Esophagus muscularis mucosa (tissue), 3 donors: Measurements from ENCODE around the gene BRIX1.

Experiments
- EP300 ChIP-seq: sonication (generic); formaldehyde crosslinking; IDR thresholded peaks from one replicate; pipeline ENCODE4 v1.6.1; 2017; ENCODE audit warnings: antibody characterized with exemption
- TF ChIP-seq, protein P1 (sequence below), 3 experiments: fragments of 200-600 bp in 2 of 3; fragments of 450-650 bp in 1 of 3; sonication (generic) in 2 of 3; IDR thresholded peaks; one replicate each; pipeline ENCODE4 v1.5.1; 2017 to 2019; ENCODE audit warnings: antibody characterized with exemption in 3 of 3, mild to moderate bottlenecking in 2 of 3, moderate library complexity in 1 of 3

- no peak for TF ChIP-seq EP300
- TF ChIP-seq, protein P1, sequence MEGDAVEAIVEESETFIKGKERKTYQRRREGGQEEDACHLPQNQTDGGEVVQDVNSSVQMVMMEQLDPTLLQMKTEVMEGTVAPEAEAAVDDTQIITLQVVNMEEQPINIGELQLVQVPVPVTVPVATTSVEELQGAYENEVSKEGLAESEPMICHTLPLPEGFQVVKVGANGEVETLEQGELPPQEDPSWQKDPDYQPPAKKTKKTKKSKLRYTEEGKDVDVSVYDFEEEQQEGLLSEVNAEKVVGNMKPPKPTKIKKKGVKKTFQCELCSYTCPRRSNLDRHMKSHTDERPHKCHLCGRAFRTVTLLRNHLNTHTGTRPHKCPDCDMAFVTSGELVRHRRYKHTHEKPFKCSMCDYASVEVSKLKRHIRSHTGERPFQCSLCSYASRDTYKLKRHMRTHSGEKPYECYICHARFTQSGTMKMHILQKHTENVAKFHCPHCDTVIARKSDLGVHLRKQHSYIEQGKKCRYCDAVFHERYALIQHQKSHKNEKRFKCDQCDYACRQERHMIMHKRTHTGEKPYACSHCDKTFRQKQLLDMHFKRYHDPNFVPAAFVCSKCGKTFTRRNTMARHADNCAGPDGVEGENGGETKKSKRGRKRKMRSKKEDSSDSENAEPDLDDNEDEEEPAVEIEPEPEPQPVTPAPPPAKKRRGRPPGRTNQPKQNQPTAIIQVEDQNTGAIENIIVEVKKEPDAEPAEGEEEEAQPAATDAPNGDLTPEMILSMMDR (IDR thresholded peaks at IDR 0.05), result no peak
Measured at GRCh38 chr5:34903260-34903659, 12.3 kb upstream of the BRIX1 start.
